GM23338 (cell line): ENCODE results near the gene SPATS2. TPM values are rescaled to one million over a fixed set of nuclear protein-coding genes. Genes with fewer than 3 reads are reported as not detected.

Experiments
- ATAC-seq: fragments of 200-7000 bp; cut with Tn5 transposase; 3 replicates; pipeline ENCODE4 v1.9.1; 2020
- DNase-seq: peaks from one replicate; pipeline ENCODE4 v3.0.0-alpha.2; 2015; ENCODE audit warnings: low spot score
- H2AFZ ChIP-seq: fragments of 200-600 bp; sonication (generic); 2 replicates; pipeline ENCODE4 v1.8.0; 2016; ENCODE audit warnings: antibody characterized with exemption, mild to moderate bottlenecking, moderate library complexity
- H3F3A ChIP-seq: fragments of 200-600 bp; sonication (generic); replicated peaks from 2 replicates; pipeline ENCODE4 v1.8.0; 2017; ENCODE audit warnings: antibody characterized with exemption, mixed run types, low read depth
- H3K27ac ChIP-seq: fragments of 200-600 bp; sonication (generic); 2 replicates; pipeline ENCODE4 v1.6.1; 2016; ENCODE audit warnings: low read depth
- H3K27me3 ChIP-seq: fragments of 200-600 bp; sonication (generic); 2 replicates; pipeline ENCODE4 v1.8.0; 2016; ENCODE audit warnings: mild to moderate bottlenecking, mixed run types, moderate library complexity; ENCODE audit not compliant: insufficient read depth
- H3K36me3 ChIP-seq: fragments of 200-600 bp; sonication (generic); 2 replicates; pipeline ENCODE4 v1.8.0; 2016; ENCODE audit warnings: mild to moderate bottlenecking; ENCODE audit not compliant: insufficient read depth
- H3K4me1 ChIP-seq: fragments of 200-600 bp; sonication (generic); 2 replicates; pipeline ENCODE4 v1.8.0; 2016; ENCODE audit warnings: mild to moderate bottlenecking, moderate library complexity; ENCODE audit not compliant: insufficient read depth
- H3K4me2 ChIP-seq: fragments of 200-600 bp; sonication (generic); 2 replicates; pipeline ENCODE4 v1.7.1; 2017; ENCODE audit warnings: mixed run types
- H3K4me3 ChIP-seq: fragments of 200-600 bp; sonication (generic); 2 replicates; pipeline ENCODE4 v1.6.1; 2016; ENCODE audit warnings: mixed run types
- H3K79me2 ChIP-seq: fragments of 200-600 bp; sonication (generic); replicated peaks from 2 replicates; pipeline ENCODE4 v1.8.0; 2017; ENCODE audit warnings: mild to moderate bottlenecking; ENCODE audit not compliant: insufficient read depth
- H3K9me2 ChIP-seq: fragments of 200-600 bp; sonication (generic); 2 replicates; pipeline ENCODE4 v1.8.0; 2017; ENCODE audit not compliant: insufficient read depth
- H4K20me1 ChIP-seq: fragments of 200-600 bp; sonication (generic); replicated peaks from 2 replicates; pipeline ENCODE4 v1.8.0; 2017; ENCODE audit warnings: mild to moderate bottlenecking; ENCODE audit not compliant: insufficient read depth
- H3K27ac Mint-ChIP-seq: 2 replicates; pipeline ENCODE4 v1.8.0; 2020; ENCODE audit warnings: inconsistent platforms, mild to moderate bottlenecking, moderate library complexity, mixed read lengths
- H3K27me3 Mint-ChIP-seq: 3 replicates; pipeline ENCODE4 v1.8.0; 2022; ENCODE audit warnings: low read depth, mild to moderate bottlenecking, moderate library complexity, mixed read lengths, inconsistent platforms; ENCODE audit not compliant: insufficient read depth, poor library complexity
- H3K36me3 Mint-ChIP-seq: 3 replicates; pipeline ENCODE4 v1.8.0; 2021; ENCODE audit warnings: low read depth, mild to moderate bottlenecking, inconsistent platforms, moderate library complexity, mixed read lengths
- H3K4me1 Mint-ChIP-seq: 3 replicates; pipeline ENCODE4 v1.8.0; 2020; ENCODE audit warnings: mild to moderate bottlenecking, inconsistent platforms, mixed read lengths
- H3K4me3 Mint-ChIP-seq: 3 replicates; pipeline ENCODE4 v1.8.0; 2021; ENCODE audit warnings: moderate library complexity, mild to moderate bottlenecking, inconsistent platforms, mixed read lengths
- H3K9me3 Mint-ChIP-seq: 3 replicates; pipeline ENCODE4 v1.8.0; 2020; ENCODE audit warnings: moderate library complexity, mild to moderate bottlenecking, inconsistent platforms, mixed read lengths
- CREB1 ChIP-seq: fragments of 250-450 bp; sonication (Bioruptor Pico); IDR thresholded peaks from 2 replicates; pipeline ENCODE4 v1.5.0; 2020; ENCODE audit warnings: low read depth, mild to moderate bottlenecking, moderate library complexity
- CTCF ChIP-seq, 2 experiments: fragments of 200-600 bp in 1 of 2; sonication (generic) in 1 of 2; conservative IDR thresholded peaks; 2 replicates each; pipeline versions ENCODE4 v1.5.1 to v1.6.1; 2016 to 2017; ENCODE audit warnings: antibody characterized with exemption in 2 of 2, low read depth in 2 of 2, mild to moderate bottlenecking in 2 of 2, moderate library complexity in 1 of 2
- ETS1 ChIP-seq: IDR thresholded peaks from 2 replicates; pipeline ENCODE4 v1.6.1; 2016; ENCODE audit warnings: antibody characterized with exemption
- EZH2 ChIP-seq: fragments of 200-600 bp; sonication (generic); IDR thresholded peaks from one replicate; pipeline ENCODE4 v1.8.0; 2017; ENCODE audit warnings: antibody characterized with exemption, mild to moderate bottlenecking, low read depth; ENCODE audit not compliant: unreplicated experiment
- EZH2phosphoT487 ChIP-seq: fragments of 200-600 bp; sonication (generic); IDR thresholded peaks from one replicate; pipeline ENCODE4 v1.8.1; 2018; ENCODE audit warnings: antibody characterized with exemption; ENCODE audit not compliant: unreplicated experiment
- POLR2AphosphoS5 ChIP-seq: IDR thresholded peaks from 2 replicates; pipeline ENCODE4 v1.6.1; 2016; ENCODE audit warnings: antibody characterized with exemption, low read depth
- REST ChIP-seq: IDR thresholded peaks from one replicate; pipeline ENCODE4 v1.6.1; 2018; ENCODE audit warnings: antibody characterized with exemption; ENCODE audit not compliant: unreplicated experiment
- STAT1 ChIP-seq: IDR thresholded peaks from one replicate; pipeline ENCODE4 v1.6.1; 2016; ENCODE audit warnings: antibody characterized with exemption; ENCODE audit not compliant: unreplicated experiment
- ZNF462 ChIP-seq: fragments of 250-450 bp; sonication (Bioruptor Pico); IDR thresholded peaks from 2 replicates; pipeline ENCODE4 v1.5.0; 2020; ENCODE audit warnings: mild to moderate bottlenecking, moderate library complexity
- polyA plus RNA-seq: library from polyadenylated mRNA; unstranded; fragments of >200 nt; fragmentation: Nextera tagmentation; extraction: Ambion mirVana; gene quantifications from 2 replicates; pipeline ENCODE4 v1.2.1, GENCODE V29; 2016
- total RNA-seq: library from RNA; depleted of rRNA; stranded (reverse); fragments of >200 nt; shearing (Covaris generic); gene quantifications from 2 replicates; pipeline ENCODE4 v1.2.3, GENCODE V29; 2014

The SPATS2 gene
- total and polyA plus RNA-seq, 2 experiments from 2014 or later: 20.6 to 61.0 TPM

GRCh38 chr12:49366096-49366651, 1.1 kb upstream of the SPATS2 start (continued):
- TF ChIP-seq ZNF462 (no peak), STAT1 (no peak)

GRCh38 chr12:49366652-49367380, 446 bp upstream of the SPATS2 start:
- ATAC-seq (peak; percentile 87), DNase-seq (peak; percentile 95)
- no peaks in the 10 kb centered on the region for H3K9me3 Mint-ChIP-seq
- Histone ChIP-seq H2AFZ (peak overlapping the region; percentile 95), H3K27me3 (peaks cover 19% of the 10 kb centered on the region), H3K4me1 (peaks cover 16% of the 10 kb centered on the region), H3K27ac (peak overlapping the region; percentile 92), H3K4me3 (peak overlapping the region; percentile 87), H3K36me3 (no peaks in the 10 kb centered on the region), H3K79me2 (peaks cover 40% of the 10 kb centered on the region), H4K20me1 (peaks cover 4% of the 10 kb centered on the region), H3K9me2 (no peaks in the 10 kb centered on the region), H3K4me2 (peak overlapping the region; percentile 85), H3F3A (peaks cover 9% of the 10 kb centered on the region)
- TF ChIP-seq POLR2AphosphoS5 (peak; percentile 86), CTCF (conservative IDR thresholded peaks at IDR 0.05; ENCODE audit: low read depth in 2 of 2) (no peak), EZH2 (no peak), ETS1 (no peak), EZH2phosphoT487 (no peak), CREB1 (CRISPR knock-in tag) (no peak), REST (peak; percentile 13)
- peak overlapping the region; percentile 98 for H3K27ac Mint-ChIP-seq
- H3K4me3 Mint-ChIP-seq: peak overlapping the region; percentile 88
- H3K4me1 Mint-ChIP-seq: peaks cover 28% of the 10 kb centered on the region
- H3K27me3 Mint-ChIP-seq: peaks cover 16% of the 10 kb centered on the region
- peaks cover 6% of the 10 kb centered on the region; the same call in 1 of the 3 replicates for H3K36me3 Mint-ChIP-seq
